HepG2 (cell line): ENCODE measurements around the gene FOXS1. TPM values are rescaled to one million over a fixed set of nuclear protein-coding genes. Genes with fewer than 3 reads are reported as not detected.

ENCODE experiments used
- ATAC-seq: fragments of 200-7000 bp; cut with Tn5 transposase; 3 replicates; pipeline ENCODE4 v1.9.1; 2020; ENCODE audit warnings: mild to moderate bottlenecking, moderate library complexity
- BruUV-seq: library from RNA; stranded (reverse); fragments of 400-500 nt; replicated peaks from 2 replicates; lab custom pipeline; 2021; lab: Mats Ljungman, UMichigan
- CTCF ChIA-PET: fragments of 300-600 bp; formaldehyde crosslinking; extraction: SDS; loops from one replicate; lab custom pipeline; 2021; ENCODE audit warnings: low total read pairs, inconsistent platforms, low intra/inter-chr PET ratio; lab: Yijun Ruan, JAX
- POLR2A ChIA-PET: fragments of 350-600 bp; sonication (Branson Sonifier 250); formaldehyde crosslinking; loops from one replicate; lab custom pipeline; 2020; ENCODE audit warnings: antibody characterized with exemption, inconsistent platforms; lab: Yijun Ruan, JAX
- DNase-seq: peaks from one replicate; pipeline ENCODE4 v3.0.0-alpha.2; 2015; ENCODE audit warnings: low spot score
- FAIRE-seq: peaks from 3 replicates; lab custom pipeline; 2011; peaks lifted over from hg19 to GRCh38; lab: Jason Lieb, UNC
- H2AFZ ChIP-seq: one replicate; pipeline ENCODE4 v1.6.1; 2011; ENCODE audit warnings: low read length, inconsistent platforms
- H3K27ac ChIP-seq: fragments of 300-600 bp; 3 replicates; pipeline ENCODE4 v1.8.0; 2011; ENCODE audit warnings: mixed run types, mild to moderate bottlenecking, mixed read lengths, low read length, inconsistent platforms; ENCODE audit not compliant: insufficient read depth; ENCODE audit errors: extremely low read length
- H3K27me3 ChIP-seq, 2 experiments: fragments of 200-600 bp in 1 of 2; 2 replicates in 1 of 2; 3 replicates in 1 of 2; pipeline versions ENCODE4 v1.6.0 to v1.8.0; 2011; ENCODE audit warnings: low read length in 2 of 2, mild to moderate bottlenecking in 2 of 2, moderate library complexity in 2 of 2, inconsistent platforms in 1 of 2; ENCODE audit not compliant: insufficient read depth in 2 of 2, control insufficient read depth in 1 of 2
- H3K36me3 ChIP-seq, 2 experiments: fragments of 200-600 bp in 1 of 2; replicated peaks in 1 of 2; 2 replicates in 1 of 2; 3 replicates in 1 of 2; pipeline versions ENCODE4 v1.5.1 to v1.8.0; 2011; ENCODE audit warnings: low read length in 2 of 2, inconsistent platforms in 1 of 2; ENCODE audit not compliant: insufficient read depth in 2 of 2, control insufficient read depth in 1 of 2
- H3K4me1 ChIP-seq: 2 replicates; pipeline ENCODE4 v1.5.1; 2012; ENCODE audit warnings: low read length, inconsistent platforms; ENCODE audit not compliant: insufficient read depth
- H3K4me2 ChIP-seq: 2 replicates; pipeline ENCODE4 v1.6.0; 2011; ENCODE audit warnings: low read depth, low read length, inconsistent platforms
- H3K4me3 ChIP-seq, 3 experiments: fragments of 200-600 bp in 1 of 3; sonication (generic), shearing (Covaris generic) in 1 of 3; replicated peaks in 1 of 3; 2 replicates each; pipeline ENCODE4 v1.5.1; 2011 to 2016; ENCODE audit warnings: low read length in 3 of 3, inconsistent platforms in 2 of 3, low read depth in 2 of 3, mild to moderate bottlenecking in 2 of 3, control low read depth in 1 of 3, mixed read lengths in 1 of 3; ENCODE audit not compliant: insufficient read depth in 1 of 3
- H3K79me2 ChIP-seq: one replicate; pipeline ENCODE4 v1.6.1; 2011; ENCODE audit warnings: low read length, inconsistent platforms; ENCODE audit not compliant: insufficient read depth
- H3K9ac ChIP-seq: 2 replicates; pipeline ENCODE4 v1.6.0; 2011; ENCODE audit warnings: mild to moderate bottlenecking, low read depth, low read length, inconsistent platforms; ENCODE audit not compliant: insufficient read depth
- H3K9me3 ChIP-seq: 2 replicates; pipeline ENCODE4 v1.5.1; 2012; ENCODE audit warnings: mild to moderate bottlenecking, low read length
- H4K20me1 ChIP-seq: 2 replicates; pipeline ENCODE4 v1.6.0; 2011; ENCODE audit warnings: inconsistent platforms, mild to moderate bottlenecking, low read length, moderate library complexity; ENCODE audit not compliant: insufficient read depth
- HNRNPK ChIP-seq: fragments of 200-400 bp; formaldehyde crosslinking; IDR thresholded peaks from 2 replicates; pipeline ENCODE4 v1.6.1; 2018; ENCODE audit warnings: low read length, low read depth, moderate library complexity, mild to moderate bottlenecking; ENCODE audit not compliant: poor library complexity, severe bottlenecking
- NFKBIZ ChIP-seq: IDR thresholded peaks from 2 replicates; pipeline ENCODE4 v1.6.1; 2018; ENCODE audit warnings: missing genetic modification reagents, missing compliant biosample characterization
- NPAS2 ChIP-seq: sonication (generic); formaldehyde crosslinking; IDR thresholded peaks from 2 replicates; pipeline ENCODE4 v1.8.0; 2022; ENCODE audit warnings: mild to moderate bottlenecking, missing genetic modification reagents, borderline replicate concordance
- TEAD3 ChIP-seq: optimal IDR thresholded peaks from 2 replicates; pipeline ENCODE3; 2016; ENCODE audit warnings: borderline replicate concordance
- TFAP4 ChIP-seq: sonication (generic); IDR thresholded peaks from 2 replicates; pipeline ENCODE4 v1.6.1; 2016; ENCODE audit warnings: low read depth, borderline replicate concordance
- ZNF354B ChIP-seq: sonication (generic); formaldehyde crosslinking; IDR thresholded peaks from 2 replicates; pipeline ENCODE4 v1.8.0; 2022; ENCODE audit warnings: mild to moderate bottlenecking, missing genetic modification reagents
- ZNF513 ChIP-seq: sonication (generic); formaldehyde crosslinking; conservative IDR thresholded peaks from 2 replicates; pipeline ENCODE4 v1.5.0; 2020; ENCODE audit warnings: missing genetic modification reagents
- ZNF563 ChIP-seq: sonication (generic); formaldehyde crosslinking; IDR thresholded peaks from 2 replicates; pipeline ENCODE4 v1.8.0; 2022; ENCODE audit warnings: mild to moderate bottlenecking, moderate library complexity, missing genetic modification reagents
- WGBS: methylation state at CpG from one replicate; pipeline ENCODE4 v1.1.6; 2017; ENCODE audit warnings: low lambda C conversion rate; 5-methylcytosine and 5-hydroxymethylcytosine counted together
- in situ Hi-C: cut with HindIII; loops from 2 replicates; pipeline ENCODE4 v1.10.0; 2017; ENCODE audit warnings: low pct_unique_long_range_greater_than_20kb; ENCODE audit not compliant: extremely low pct_ligation_motif_present
- intact Hi-C: fragments of 100-400 bp; cut with micrococcal nuclease; formaldehyde crosslinking; loops from one replicate; pipeline ENCODE4 v1.10.0; 2022; ENCODE audit not compliant: unreplicated experiment
- polyA plus RNA-seq, 8 experiments: library from polyadenylated mRNA; depleted of rRNA in 3 of 8; stranded (reverse) in 7 of 8; unstranded in 1 of 8; fragments of >200 nt; fragmentation: Illumina TruSeq in 4 of 8; extraction: Trizol in 4 of 8; gene quantifications; 2 replicates each; pipeline versions ENCODE4 v1.2.1 to v1.2.3, GENCODE V29; 2011 to 2016; ENCODE audit warnings: low read depth in 4 of 8, missing spikeins in 1 of 8, mixed read lengths in 1 of 8; ENCODE audit not compliant: insufficient read depth in 1 of 8
- total RNA-seq, 5 experiments: library from RNA; depleted of rRNA; stranded (reverse); fragments of >200 nt; fragmentation: Illumina TruSeq; extraction: Trizol; gene quantifications; 2 replicates each; pipeline ENCODE4 v1.2.3, GENCODE V29; 2016; ENCODE audit warnings: low read depth in 1 of 5
- TF ChIP-seq, protein P1 (sequence below): sonication (generic); formaldehyde crosslinking; IDR thresholded peaks from 2 replicates; pipeline ENCODE4; 2020; ENCODE audit warnings: missing genetic modification reagents, mild to moderate bottlenecking, borderline replicate concordance

Gene FOXS1
- total and polyA plus RNA-seq, 2 of the 13 experiments (the other 11 are each of a cell fraction or from before 2014, with no cell fraction given): not detected

- H3K27me3 ChIP-seq: peaks cover 4 to 24% of the 10 kb centered on the region in 2 experiments; a peak in 3 of 5 replicates
- CTCF ChIA-PET: no interaction called here
- no peak for ATAC-seq
- H3K9me3 ChIP-seq: no peaks in the 10 kb centered on the region
- H3K9ac ChIP-seq: no peak overlapping the region
- no peak overlapping the region for H3K4me3 ChIP-seq
- no TSS peak for BruUV-seq
- no peak overlapping the region for H3K4me2 ChIP-seq
- no peak overlapping the region for H3K27ac ChIP-seq
- no peaks in the 10 kb centered on the region for H3K36me3 ChIP-seq
- in situ Hi-C loops: no loop called here
- peak; percentile 17 for TF ChIP-seq HNRNPK
- TF ChIP-seq, protein P1, sequence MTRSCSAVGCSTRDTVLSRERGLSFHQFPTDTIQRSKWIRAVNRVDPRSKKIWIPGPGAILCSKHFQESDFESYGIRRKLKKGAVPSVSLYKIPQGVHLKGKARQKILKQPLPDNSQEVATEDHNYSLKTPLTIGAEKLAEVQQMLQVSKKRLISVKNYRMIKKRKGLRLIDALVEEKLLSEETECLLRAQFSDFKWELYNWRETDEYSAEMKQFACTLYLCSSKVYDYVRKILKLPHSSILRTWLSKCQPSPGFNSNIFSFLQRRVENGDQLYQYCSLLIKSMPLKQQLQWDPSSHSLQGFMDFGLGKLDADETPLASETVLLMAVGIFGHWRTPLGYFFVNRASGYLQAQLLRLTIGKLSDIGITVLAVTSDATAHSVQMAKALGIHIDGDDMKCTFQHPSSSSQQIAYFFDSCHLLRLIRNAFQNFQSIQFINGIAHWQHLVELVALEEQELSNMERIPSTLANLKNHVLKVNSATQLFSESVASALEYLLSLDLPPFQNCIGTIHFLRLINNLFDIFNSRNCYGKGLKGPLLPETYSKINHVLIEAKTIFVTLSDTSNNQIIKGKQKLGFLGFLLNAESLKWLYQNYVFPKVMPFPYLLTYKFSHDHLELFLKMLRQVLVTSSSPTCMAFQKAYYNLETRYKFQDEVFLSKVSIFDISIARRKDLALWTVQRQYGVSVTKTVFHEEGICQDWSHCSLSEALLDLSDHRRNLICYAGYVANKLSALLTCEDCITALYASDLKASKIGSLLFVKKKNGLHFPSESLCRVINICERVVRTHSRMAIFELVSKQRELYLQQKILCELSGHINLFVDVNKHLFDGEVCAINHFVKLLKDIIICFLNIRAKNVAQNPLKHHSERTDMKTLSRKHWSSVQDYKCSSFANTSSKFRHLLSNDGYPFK: no peak
- POLR2A ChIA-PET: no interaction called here
- WGBS: 44% methylated on average over 2 of the region's 2 CpGs
- no peak for DNase-seq
- no peaks in the 10 kb centered on the region for H3K79me2 ChIP-seq
- H4K20me1 ChIP-seq: no peaks in the 10 kb centered on the region
- intact Hi-C loops: no loop called here
- H2AFZ ChIP-seq: no peak overlapping the region
- H3K4me1 ChIP-seq: peaks cover 20% of the 10 kb centered on the region
- no peak for FAIRE-seq
These were observed 30.3 kb upstream of the FOXS1 start for GRCh38 chr20:31875671-31876070.

DNA sequence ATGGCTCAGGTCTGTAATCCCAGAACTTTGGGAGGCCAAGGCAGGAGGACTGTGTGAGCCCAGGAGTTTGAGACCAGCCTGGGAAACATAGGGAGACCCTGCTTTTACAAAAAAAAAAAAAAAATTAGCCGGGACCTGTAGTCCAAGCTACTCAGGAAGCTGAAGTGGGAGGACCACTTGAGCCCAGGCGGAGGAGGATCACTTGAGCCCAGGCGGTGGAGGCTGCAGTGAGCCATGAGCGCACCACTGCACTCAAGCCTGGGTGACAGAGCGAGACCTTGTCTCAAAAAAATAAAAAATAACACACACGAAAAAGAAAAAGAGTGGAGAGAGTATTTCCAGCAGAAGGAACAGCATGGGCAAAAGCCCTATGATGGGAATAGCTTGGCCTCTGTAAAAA lies 27.0 kb upstream of the FOXS1 start:
- no peaks in the 10 kb centered on the region for H3K36me3 ChIP-seq
- no peak overlapping the region for H3K4me3 ChIP-seq
- H3K79me2 ChIP-seq: no peaks in the 10 kb centered on the region
- H3K9ac ChIP-seq: no peak overlapping the region
- H3K27ac ChIP-seq: no peak overlapping the region
- ATAC-seq (no peak), DNase-seq (no peak), FAIRE-seq (no peak)
- POLR2A ChIA-PET: interaction anchor here (2.0 kb wide), 1 partner anchor 8 kb away, joined by 6 read pairs; no protein-coding TSS in a partner anchor
- WGBS: 56% methylated on average over 6 of the region's 6 CpGs
- intact Hi-C loops: no loop called here
- BruUV-seq: no TSS peak
- CTCF ChIA-PET: no interaction called here
- no peak overlapping the region for H2AFZ ChIP-seq
- H3K4me1 ChIP-seq: peaks cover 20% of the 10 kb centered on the region
- H3K9me3 ChIP-seq: no peaks in the 10 kb centered on the region
- no peak overlapping the region for H3K4me2 ChIP-seq
- no peaks in the 10 kb centered on the region for H4K20me1 ChIP-seq
- H3K27me3 ChIP-seq: peaks cover 14 to 49% of the 10 kb centered on the region in 2 experiments; a peak in 4 of 5 replicates
- in situ Hi-C loops: no loop called here
- TF ChIP-seq, protein P1: no peak
- TF ChIP-seq TEAD3 (no peak), ZNF354B (no peak), NPAS2 (CRISPR knock-in tag) (no peak), NFKBIZ (CRISPR knock-in tag) (no peak), ZNF563 (CRISPR knock-in tag) (no peak), ZNF513 (CRISPR knock-in tag) (no peak), TFAP4 (no peak)
